Hepatocyte (in vitro differentiated cells): ENCODE data around the gene ZNF512B.

Source experiments
- CTCF ChIP-seq: fragments of 200-600 bp; sonication (generic); IDR thresholded peaks from 2 replicates; pipeline ENCODE4 v1.5.1; 2016; ENCODE audit warnings: antibody characterized with exemption, mild to moderate bottlenecking; ENCODE audit not compliant: poor library complexity
- EZH2 ChIP-seq: fragments of 200-600 bp; sonication (generic); IDR thresholded peaks from 2 replicates; pipeline ENCODE4 v1.6.1; 2016; ENCODE audit warnings: antibody characterized with exemption, mild to moderate bottlenecking, borderline replicate concordance
- EZH2phosphoT487 ChIP-seq: fragments of 200-600 bp; sonication (generic); IDR thresholded peaks from one replicate; pipeline ENCODE4 v1.6.1; 2018; ENCODE audit warnings: antibody characterized with exemption, mild to moderate bottlenecking, low read depth, moderate library complexity; ENCODE audit not compliant: unreplicated experiment, severe bottlenecking

- no peak for TF ChIP-seq CTCF
- TF ChIP-seq EZH2: no peak
- TF ChIP-seq EZH2phosphoT487: no peak
Measured at GRCh38 chr20:63952210-63952535, 17.6 kb downstream of the ZNF512B start.
